SKM-1 treated with dmso at 0.1 percent for 144 hours (cell line): ENCODE data around the gene LIFR.
A peak's percentile ranks its signal among the peaks of the same experiment; 100 is the strongest.

Experiments
- DNase-seq: peaks from one replicate; lab custom pipeline; 2025; ENCODE audit not compliant: unreplicated experiment; lab: John Stamatoyannopoulos, UW

LIFR gene

DNA sequence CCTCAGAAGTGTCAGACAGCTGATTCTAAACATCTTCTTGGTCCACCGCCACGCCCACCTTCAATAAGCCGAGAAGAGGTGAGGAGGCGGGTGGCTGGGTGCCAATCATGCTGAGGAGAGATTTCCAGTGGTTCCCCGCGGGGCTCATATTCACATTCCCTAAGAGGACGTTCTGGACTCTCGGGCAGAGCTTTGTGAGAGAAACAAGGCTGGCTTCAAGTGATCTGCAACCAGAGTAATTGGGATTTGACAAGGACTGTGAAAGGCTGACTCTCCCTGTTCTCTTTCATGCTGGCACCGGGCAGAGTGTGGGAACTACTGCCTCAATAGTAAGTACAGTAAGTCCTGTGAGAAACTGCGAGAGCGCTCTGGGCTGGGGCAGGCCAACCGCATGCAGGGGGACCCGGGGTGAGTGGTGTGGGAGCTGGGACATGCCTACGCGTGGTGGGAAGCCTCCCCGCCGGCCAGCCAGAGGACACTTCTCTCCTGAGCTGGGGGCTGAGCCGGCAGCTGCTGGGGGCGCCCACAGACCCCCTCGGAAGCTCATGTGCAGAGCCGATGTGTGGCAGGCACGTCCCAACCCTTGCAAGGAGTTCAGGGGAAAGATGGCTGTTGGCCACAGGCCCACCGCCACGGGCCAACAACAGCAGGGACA, 110.9 kb downstream of the LIFR start:
- DNase-seq, result no peak

DNA sequence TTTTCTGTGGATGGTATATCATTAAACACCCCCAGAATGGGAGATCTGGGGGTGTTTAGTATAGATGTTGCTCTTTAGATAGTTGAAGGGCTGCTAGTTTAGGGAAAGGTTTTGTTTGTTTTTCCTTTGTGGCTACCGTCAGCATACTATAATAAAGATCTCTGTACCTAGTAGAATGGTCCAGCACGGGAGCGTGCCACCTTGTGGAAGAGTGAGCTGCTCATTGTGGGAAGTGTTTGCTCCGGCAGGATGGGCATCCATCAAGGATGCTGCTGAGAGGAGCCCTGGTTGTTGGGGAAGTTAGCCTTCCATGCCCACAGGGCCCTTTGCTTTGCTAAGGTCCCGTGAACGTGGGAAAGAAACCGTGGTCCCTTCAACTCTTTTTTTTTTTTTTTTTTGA, 113.1 kb downstream of the LIFR start:
- no peak for DNase-seq

DNA sequence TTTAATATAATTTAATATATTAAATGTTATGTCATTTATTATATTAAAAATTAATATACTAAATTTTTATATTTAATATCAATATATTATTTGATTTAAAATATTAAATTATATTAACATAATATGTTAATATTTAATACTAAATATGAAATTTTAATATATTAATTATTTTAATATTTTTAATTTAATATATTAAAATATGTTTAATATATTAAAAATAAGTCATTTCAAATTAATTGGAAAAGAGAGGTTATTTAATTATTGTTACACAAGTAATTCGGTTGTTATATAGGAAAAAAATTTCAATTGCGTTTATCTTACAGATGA, 114.2 kb downstream of the LIFR start:
- no peak for DNase-seq

DNA sequence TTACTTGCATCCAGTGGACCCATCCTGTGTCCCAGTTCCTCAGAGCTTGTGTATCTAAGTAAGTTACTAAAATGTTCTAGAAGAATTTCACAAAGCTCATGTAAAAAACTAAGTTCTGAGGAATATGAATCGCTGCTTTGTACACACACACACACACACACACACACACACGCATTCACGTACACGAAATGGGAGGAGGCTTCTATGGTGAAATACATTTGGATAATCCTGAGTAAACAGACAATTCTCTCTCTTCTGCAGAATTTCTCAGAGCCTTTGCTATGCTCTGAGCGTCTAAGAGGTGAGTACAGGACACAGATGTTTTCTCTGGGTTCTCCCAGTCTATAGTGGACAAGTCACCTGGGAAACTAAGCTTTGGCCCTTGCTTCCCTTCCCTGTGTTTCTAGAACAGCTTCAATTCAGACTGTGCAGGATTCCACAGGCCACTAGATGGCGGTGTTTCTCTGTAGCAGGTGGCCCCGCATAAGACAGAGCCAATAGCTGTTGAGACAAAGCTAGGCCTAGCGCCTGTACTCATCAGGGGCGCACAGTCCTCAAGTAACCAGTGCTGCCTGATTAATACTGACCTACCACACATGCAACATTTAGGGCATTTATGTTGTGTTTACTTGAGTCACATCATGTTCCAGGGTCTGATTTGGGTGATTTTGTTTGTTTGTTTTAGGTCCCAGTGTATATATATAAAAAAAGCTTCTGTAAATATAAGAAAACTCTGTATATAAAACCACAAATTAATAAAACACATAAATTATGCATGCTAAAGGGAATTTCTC, 114.8 kb downstream of the LIFR start:
- peak; percentile 75 for DNase-seq

DNA sequence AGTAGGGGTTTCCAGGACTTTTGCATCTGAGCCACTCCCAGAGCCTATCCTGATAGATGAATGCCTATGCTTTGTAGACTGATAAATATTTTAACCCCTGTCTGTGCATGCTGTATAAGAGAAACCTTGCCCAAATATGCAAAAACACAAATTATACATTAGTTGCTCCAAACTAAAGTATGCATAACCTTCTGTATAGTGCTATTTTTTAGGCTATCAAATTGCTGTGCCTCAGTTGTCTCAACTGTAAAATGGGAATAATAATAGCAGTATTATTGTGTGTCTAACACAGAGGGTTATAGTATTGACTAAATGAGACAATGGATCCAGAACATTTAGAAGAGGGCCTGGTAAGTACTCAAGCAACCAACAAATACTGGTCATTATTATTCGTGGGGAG, 117.7 kb downstream of the LIFR start:
- no peak for DNase-seq

DNA sequence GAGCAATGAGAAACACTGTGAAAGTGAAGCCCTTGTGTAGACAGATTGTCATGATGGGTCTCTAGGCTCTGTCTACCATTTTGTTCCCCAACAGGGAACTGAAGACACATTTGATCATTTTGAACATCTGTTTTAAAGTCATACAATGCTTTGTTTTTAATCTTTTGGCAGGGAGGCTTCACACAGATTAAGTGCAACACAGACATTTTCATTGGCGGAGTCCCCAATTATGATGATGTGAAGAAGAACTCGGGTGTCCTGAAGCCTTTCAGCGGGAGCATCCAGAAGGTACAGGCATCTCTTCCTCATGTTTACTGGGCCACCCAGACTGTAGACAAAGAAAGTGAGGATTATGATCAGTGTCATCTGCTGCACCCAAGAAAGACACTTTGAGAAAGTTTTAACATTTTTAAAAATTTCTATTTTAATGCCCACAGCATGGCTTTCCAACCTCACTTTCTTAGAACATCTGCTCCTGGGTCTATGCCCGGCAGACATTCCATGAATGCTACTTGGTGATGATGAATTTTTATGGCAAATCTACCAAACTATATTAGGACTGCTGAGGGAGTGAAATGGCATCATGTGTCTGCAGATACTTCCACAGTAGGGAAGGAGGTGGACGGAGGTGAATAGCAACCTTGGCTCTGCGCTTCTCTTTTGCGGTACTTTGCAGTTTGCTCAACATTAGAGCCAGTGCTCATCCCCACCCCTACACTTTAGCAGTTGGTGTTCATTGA, 121.3 kb downstream of the LIFR start:
- no peak for DNase-seq

DNA sequence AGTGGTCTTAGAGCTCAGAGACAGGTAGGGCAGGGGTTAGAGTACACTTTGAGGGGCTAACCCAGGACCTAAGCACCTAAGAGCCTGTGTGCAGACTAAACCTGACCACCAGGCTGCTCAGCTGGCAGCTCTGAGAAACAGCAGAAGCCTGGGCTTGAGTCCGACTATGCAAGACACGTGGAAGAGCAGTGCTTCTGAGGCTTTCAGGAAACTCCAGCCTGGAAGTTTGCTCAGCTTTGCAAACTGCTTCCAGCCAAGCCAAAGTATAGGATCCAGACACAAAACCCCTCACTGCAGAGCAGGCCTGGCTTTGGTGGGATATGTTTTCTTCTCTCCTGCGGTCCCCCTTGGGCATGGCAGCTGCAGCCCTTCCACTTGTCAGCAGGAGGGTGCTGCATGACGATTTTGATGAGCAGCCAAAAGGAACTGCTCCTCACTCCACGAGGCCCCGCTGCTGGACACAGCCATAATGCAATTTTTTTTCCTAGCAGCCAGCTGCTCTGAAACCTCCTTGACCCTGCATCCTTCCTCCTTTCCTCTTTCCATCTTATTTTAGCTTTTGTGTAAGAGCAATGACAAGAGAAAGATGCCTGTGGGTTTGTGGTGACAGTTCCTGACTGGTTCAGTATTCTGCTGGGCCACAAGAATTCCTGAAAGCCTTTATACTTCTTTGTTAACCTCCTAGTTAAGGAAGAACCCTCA, 123.1 kb downstream of the LIFR start:
- DNase-seq, result no peak

DNA sequence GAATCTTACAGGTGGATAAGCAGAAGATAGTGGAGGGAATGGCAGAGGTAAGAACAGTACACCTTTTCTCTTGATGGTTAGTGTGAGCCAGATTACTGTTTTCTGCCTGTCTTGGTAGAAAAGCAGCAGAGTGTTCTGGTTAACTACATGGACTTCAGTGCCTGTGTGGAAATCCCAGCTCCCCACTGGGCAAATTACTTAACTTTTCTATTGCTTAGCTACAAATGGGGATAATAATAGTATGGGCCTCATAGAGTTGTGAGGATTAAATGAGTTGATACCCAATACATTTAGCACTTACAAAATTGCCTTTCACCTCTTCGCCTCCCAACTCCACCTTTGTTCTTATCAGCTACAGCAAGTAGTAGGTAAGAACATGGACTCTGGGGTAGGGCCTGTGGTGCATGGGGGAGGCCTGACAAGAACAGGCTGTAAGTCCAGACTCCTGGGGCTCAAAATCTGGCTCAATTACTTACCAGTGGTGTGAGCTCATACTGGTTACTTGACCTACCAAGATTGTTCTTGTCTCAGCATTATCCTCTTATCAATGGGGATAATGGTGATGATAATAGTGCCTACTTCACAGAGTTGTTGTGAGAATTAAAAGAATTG, 125.1 kb downstream of the LIFR start:
- no peak for DNase-seq

DNA sequence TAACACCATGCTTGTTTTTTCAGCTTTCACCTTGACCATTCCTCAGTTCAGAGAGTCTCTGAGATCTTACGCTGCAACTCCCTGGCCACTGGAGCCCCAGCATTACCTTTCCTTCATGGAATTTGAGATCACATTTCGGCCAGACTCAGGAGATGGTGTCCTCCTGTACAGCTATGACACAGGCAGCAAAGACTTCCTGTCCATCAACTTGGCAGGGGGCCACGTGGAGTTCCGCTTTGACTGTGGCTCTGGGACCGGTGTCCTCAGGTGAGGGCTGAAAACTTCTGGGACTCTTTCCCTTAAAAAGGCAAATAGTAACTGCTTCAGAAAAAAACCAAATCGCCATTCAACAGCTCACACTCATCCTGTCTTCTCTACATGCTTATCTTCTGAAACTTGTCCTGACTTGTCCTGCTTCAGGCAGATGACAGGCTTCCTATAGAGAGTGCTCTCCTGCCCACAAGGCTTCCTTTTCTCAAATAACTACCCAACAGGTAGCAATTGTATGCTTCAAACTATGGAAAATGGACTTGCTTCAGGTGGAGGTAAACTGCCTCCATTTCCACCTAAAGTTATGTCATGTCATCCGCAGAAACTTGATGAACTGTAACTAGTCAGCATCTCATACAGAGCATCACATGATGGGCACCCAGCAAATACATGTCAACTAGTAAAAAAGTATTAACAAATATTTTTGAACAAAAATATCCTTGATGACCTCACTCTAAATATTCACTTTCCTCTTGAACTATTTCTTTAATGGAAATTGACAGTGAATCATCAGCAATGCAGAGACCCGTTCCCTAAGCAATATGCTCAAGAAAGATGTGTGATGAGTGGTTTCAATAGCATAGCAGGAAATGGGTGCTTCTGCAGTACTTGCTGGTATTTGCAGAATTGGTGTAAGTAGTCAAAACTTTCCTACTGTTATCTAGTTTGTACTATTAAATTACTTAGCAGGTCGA, 129.2 kb downstream of the LIFR start:
- no peak for DNase-seq

DNA sequence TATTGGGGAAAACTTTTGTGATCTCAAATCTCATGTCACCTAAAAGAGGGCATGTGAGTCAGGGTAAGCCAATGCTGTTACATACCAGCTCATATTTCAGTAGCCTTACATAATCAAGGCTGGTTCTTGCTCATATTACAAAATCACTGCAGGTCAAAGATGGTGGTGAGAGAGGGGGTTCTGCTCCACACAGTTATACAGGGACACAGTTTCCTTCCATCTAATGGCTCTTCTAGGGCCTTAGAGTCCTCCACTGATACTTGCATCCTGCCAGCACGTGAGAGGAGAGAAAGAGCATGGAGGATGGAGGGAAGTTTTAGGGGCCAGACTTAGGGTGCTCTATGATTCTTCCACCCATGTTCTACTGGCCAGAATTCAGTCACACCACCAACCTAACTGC, 130.0 kb downstream of the LIFR start:
- DNase-seq, result no peak
